Prostate gland (tissue), 2 donors: Measurements from ENCODE around the gene TDRD10.

Source experiments
- POLR2A ChIP-seq: fragments of 450-650 bp; IDR thresholded peaks from one replicate; pipeline ENCODE4 v1.6.1; 2016; ENCODE audit warnings: antibody characterized with exemption, mild to moderate bottlenecking
- POLR2AphosphoS5 ChIP-seq: sonication (generic); formaldehyde crosslinking; IDR thresholded peaks from one replicate; pipeline ENCODE4 v1.6.1; 2017; ENCODE audit warnings: antibody characterized with exemption
- TF ChIP-seq, protein P1 (sequence below), 4 experiments: fragments of 200-600 bp in 2 of 4; fragments of 450-650 bp in 2 of 4; sonication (generic) in 2 of 4; IDR thresholded peaks; 1 replicate in 3 of 4; 2 replicates in 1 of 4; pipeline ENCODE4 v1.5.1; 2016 to 2019; ENCODE audit warnings: antibody characterized with exemption in 4 of 4, mild to moderate bottlenecking in 2 of 4, moderate library complexity in 2 of 4

DNA sequence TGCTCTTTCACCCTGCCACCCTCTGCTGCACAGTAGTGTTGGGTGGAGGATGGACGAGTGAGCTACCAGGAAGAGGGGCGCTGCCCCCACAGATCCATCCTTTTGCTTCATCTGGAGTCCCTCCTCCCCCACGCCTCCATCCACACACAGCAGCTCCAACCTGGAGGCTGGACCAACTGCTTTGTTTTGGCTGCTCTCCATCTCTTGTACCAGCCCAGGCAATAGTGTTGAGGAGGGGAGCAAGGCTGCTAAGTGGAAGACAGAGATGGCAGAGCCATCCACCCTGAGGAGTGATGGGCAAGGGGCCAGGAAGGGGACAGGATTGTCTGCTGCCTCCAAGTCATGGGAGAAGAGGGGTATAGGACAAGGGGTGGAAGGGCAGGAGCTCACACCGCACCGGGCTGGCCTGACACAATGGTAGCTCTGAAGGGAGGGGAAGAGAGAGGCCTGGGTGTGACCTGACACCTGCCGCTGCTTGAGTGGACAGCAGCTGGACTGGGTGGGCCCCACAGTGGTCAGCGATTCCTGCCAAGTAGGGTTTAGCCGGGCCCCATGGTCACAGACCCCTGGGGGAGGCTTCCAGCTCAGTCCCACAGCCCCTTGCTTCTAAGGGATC is 74.0 kb downstream of the TDRD10 start:
- TF ChIP-seq, protein P1, sequence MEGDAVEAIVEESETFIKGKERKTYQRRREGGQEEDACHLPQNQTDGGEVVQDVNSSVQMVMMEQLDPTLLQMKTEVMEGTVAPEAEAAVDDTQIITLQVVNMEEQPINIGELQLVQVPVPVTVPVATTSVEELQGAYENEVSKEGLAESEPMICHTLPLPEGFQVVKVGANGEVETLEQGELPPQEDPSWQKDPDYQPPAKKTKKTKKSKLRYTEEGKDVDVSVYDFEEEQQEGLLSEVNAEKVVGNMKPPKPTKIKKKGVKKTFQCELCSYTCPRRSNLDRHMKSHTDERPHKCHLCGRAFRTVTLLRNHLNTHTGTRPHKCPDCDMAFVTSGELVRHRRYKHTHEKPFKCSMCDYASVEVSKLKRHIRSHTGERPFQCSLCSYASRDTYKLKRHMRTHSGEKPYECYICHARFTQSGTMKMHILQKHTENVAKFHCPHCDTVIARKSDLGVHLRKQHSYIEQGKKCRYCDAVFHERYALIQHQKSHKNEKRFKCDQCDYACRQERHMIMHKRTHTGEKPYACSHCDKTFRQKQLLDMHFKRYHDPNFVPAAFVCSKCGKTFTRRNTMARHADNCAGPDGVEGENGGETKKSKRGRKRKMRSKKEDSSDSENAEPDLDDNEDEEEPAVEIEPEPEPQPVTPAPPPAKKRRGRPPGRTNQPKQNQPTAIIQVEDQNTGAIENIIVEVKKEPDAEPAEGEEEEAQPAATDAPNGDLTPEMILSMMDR (IDR thresholded peaks at IDR 0.05): no peak
- TF ChIP-seq POLR2AphosphoS5: no peak
- no peak for TF ChIP-seq POLR2A
